Panc1 (cell line): ENCODE measurements around the gene PADI3. TPM values are rescaled to one million over a fixed set of nuclear protein-coding genes. Genes with fewer than 3 reads are reported as not detected.

ENCODE experiments used
- ATAC-seq: fragments of 200-7000 bp; cut with Tn5 transposase; 2 replicates; pipeline ENCODE4 v1.9.1; 2020; ENCODE audit warnings: mild to moderate bottlenecking, moderate library complexity
- BruUV-seq: library from RNA; stranded (reverse); fragments of 400-500 nt; replicated peaks from 2 replicates; lab custom pipeline; 2021; lab: Mats Ljungman, UMichigan
- CTCF ChIA-PET: fragments of 300-600 bp; sonication (Branson Sonifier 250); formaldehyde crosslinking; loops from one replicate; lab custom pipeline; 2022; ENCODE audit warnings: antibody characterized with exemption; lab: Charles Lee
- POLR2A ChIA-PET: fragments of 300-600 bp; sonication (Branson Sonifier 250); formaldehyde crosslinking; loops from one replicate; lab custom pipeline; 2022; ENCODE audit warnings: antibody characterized with exemption; lab: Charles Lee
- DNase-seq: peaks from one replicate; pipeline ENCODE4 v3.0.0-alpha.2; 2010; ENCODE audit warnings: low read depth, low spot score
- H3K27ac ChIP-seq: 2 replicates; pipeline ENCODE4 v1.5.1; 2011; ENCODE audit warnings: mild to moderate bottlenecking, low read length, inconsistent platforms
- H3K27me3 ChIP-seq: fragments of 200-500 bp; sonication (Bioruptor generic); 2 replicates; pipeline ENCODE4 v1.6.0; 2014; ENCODE audit warnings: low read length, inconsistent platforms; ENCODE audit not compliant: control insufficient read depth, insufficient read depth
- H3K36me3 ChIP-seq: fragments of 200-500 bp; sonication (Bioruptor generic); 2 replicates; pipeline ENCODE4 v1.5.1; 2014; ENCODE audit warnings: inconsistent platforms, mild to moderate bottlenecking, low read length, moderate library complexity; ENCODE audit not compliant: control insufficient read depth, insufficient read depth
- H3K4me1 ChIP-seq: 2 replicates; pipeline ENCODE4 v1.5.1; 2011; ENCODE audit warnings: inconsistent platforms, mild to moderate bottlenecking, low read length, moderate library complexity; ENCODE audit not compliant: control insufficient read depth, insufficient read depth
- H3K4me3 ChIP-seq, 2 experiments: 2 replicates each; pipeline ENCODE4 v1.5.1; 2011 to 2012; ENCODE audit warnings: low read depth in 2 of 2, low read length in 2 of 2, mild to moderate bottlenecking in 2 of 2, inconsistent platforms in 1 of 2, moderate library complexity in 1 of 2
- H3K9me3 ChIP-seq: fragments of 200-500 bp; sonication (Bioruptor generic); 2 replicates; pipeline ENCODE4 v1.5.1; 2014; ENCODE audit warnings: low read depth, mild to moderate bottlenecking, inconsistent platforms, low read length, moderate library complexity; ENCODE audit not compliant: control insufficient read depth, insufficient read depth
- POLR2AphosphoS5 ChIP-seq: IDR thresholded peaks from 2 replicates; pipeline ENCODE4 v1.6.1; 2012; ENCODE audit warnings: mild to moderate bottlenecking, low read depth, low read length, moderate library complexity
- REST ChIP-seq, 2 experiments: IDR thresholded peaks; 2 replicates each; pipeline ENCODE4 v1.6.1; 2011 to 2012; ENCODE audit warnings: low read depth in 2 of 2, control low read depth in 1 of 2, low read length in 1 of 2, mild to moderate bottlenecking in 1 of 2, moderate library complexity in 1 of 2; ENCODE audit not compliant: insufficient read depth in 1 of 2
- SIN3A ChIP-seq: IDR thresholded peaks from 2 replicates; pipeline ENCODE4 v1.6.1; 2012; ENCODE audit warnings: low read depth, mild to moderate bottlenecking, low read length, moderate library complexity, borderline replicate concordance; ENCODE audit not compliant: insufficient read depth
- TCF7L2 ChIP-seq: IDR thresholded peaks from 2 replicates; pipeline ENCODE4 v1.6.1; 2011; ENCODE audit warnings: mild to moderate bottlenecking, low read depth, low read length, inconsistent platforms
- in situ Hi-C: cut with HindIII; loops from 2 replicates; pipeline ENCODE4 v1.10.0; 2016; ENCODE audit warnings: low sequenced_read_pairs, low pct_unique_long_range_greater_than_20kb
- intact Hi-C: fragments of 100-400 bp; cut with micrococcal nuclease; formaldehyde crosslinking; loops from one replicate; pipeline ENCODE4 v1.10.0; 2022; ENCODE audit not compliant: unreplicated experiment
- total RNA-seq: library from RNA; stranded (reverse); gene quantifications from one replicate; pipeline ENCODE4 v1.2.1, GENCODE V29; 2021; ENCODE audit not compliant: unreplicated experiment
- TF ChIP-seq, protein P1 (sequence below): fragments of 450-650 bp; IDR thresholded peaks from 2 replicates; pipeline ENCODE4 v1.5.1; 2017; ENCODE audit warnings: mild to moderate bottlenecking

Gene PADI3
- total RNA-seq, 1 experiment from 2014 or later: 3.4 TPM

- POLR2A ChIA-PET: no interaction called here
- Histone ChIP-seq H3K4me3 (no peak within 1 kb of the TSS), H3K27me3 (no peaks in the 10 kb centered on the region), H3K36me3 (no peaks in the 10 kb centered on the region), H3K4me1 (peaks cover 44% of the 10 kb centered on the region), H3K27ac (peak within 1 kb of the TSS; percentile 68), H3K9me3 (no peaks in the 10 kb centered on the region)
- CTCF ChIA-PET: no interaction called here
- TF ChIP-seq POLR2AphosphoS5 (no peak), REST (IDR thresholded peaks at IDR 0.05; ENCODE audit: insufficient read depth in 1 of 2, low read depth in 2 of 2, low read length in 1 of 2) (no peak), TCF7L2 (no peak), SIN3A (no peak)
- TF ChIP-seq, protein P1, sequence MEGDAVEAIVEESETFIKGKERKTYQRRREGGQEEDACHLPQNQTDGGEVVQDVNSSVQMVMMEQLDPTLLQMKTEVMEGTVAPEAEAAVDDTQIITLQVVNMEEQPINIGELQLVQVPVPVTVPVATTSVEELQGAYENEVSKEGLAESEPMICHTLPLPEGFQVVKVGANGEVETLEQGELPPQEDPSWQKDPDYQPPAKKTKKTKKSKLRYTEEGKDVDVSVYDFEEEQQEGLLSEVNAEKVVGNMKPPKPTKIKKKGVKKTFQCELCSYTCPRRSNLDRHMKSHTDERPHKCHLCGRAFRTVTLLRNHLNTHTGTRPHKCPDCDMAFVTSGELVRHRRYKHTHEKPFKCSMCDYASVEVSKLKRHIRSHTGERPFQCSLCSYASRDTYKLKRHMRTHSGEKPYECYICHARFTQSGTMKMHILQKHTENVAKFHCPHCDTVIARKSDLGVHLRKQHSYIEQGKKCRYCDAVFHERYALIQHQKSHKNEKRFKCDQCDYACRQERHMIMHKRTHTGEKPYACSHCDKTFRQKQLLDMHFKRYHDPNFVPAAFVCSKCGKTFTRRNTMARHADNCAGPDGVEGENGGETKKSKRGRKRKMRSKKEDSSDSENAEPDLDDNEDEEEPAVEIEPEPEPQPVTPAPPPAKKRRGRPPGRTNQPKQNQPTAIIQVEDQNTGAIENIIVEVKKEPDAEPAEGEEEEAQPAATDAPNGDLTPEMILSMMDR: no peak
- DNase-seq (no peak), ATAC-seq (no peak)
- intact Hi-C loops: no loop called here
- BruUV-seq: no TSS peak
- in situ Hi-C loops: no loop called here
Measured at GRCh38 chr1:17204546-17205440, 44.1 kb upstream of the PADI3 start, which contains the start of gene PADI1. Gene PADI1 (plus strand): TSS chr1:17205128. CDS start chr1:17205218, 90 bp downstream.

DNA sequence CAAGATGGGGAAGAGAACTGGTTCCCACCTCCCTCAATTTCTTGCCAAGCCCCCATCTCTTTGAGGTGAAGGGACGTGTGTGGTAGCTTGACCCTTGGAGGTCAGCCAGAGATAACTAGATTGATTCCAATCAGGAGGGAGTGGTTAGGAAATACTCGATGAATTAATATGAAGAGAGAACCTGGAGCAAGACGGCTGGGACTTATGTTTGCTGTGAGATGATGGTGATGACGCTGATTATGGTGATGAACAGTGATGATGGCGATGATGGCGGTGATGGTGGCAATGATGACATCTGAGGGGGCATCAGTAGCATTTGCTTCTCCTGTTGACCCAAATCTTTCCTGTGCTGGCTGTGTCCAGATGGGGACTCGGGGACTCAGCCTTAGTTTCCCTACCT lies 43.2 kb upstream of the PADI3 start:
- Histone ChIP-seq H3K4me3 (no peak overlapping the region), H3K36me3 (no peaks in the 10 kb centered on the region), H3K4me1 (peaks cover 43% of the 10 kb centered on the region), H3K9me3 (no peaks in the 10 kb centered on the region), H3K27me3 (no peaks in the 10 kb centered on the region), H3K27ac (peak overlapping the region; percentile 68)
- intact Hi-C loops: no loop called here
- CTCF ChIA-PET: no interaction called here
- POLR2A ChIA-PET: no interaction called here
- no peak for DNase-seq
- TF ChIP-seq, protein P1: no peak
- TF ChIP-seq TCF7L2 (no peak), REST (IDR thresholded peaks at IDR 0.05; ENCODE audit: insufficient read depth in 1 of 2, low read depth in 2 of 2, low read length in 1 of 2) (no peak), SIN3A (no peak), POLR2AphosphoS5 (no peak)
- no TSS peak for BruUV-seq
- in situ Hi-C loops: no loop called here
- no peak for ATAC-seq
